SU-DHL-6 (cell line): ENCODE measurements around the gene SEMG1.

Source experiments
- H2AFZ ChIP-seq: fragments of 200-600 bp; sonication (generic); 2 replicates; pipeline ENCODE4 v1.6.1; 2014; ENCODE audit warnings: low read depth, mild to moderate bottlenecking, moderate library complexity, mixed read lengths, antibody characterized with exemption, low read length; ENCODE audit not compliant: severe bottlenecking
- H3F3A ChIP-seq: fragments of 200-600 bp; shearing (Covaris generic); 2 replicates; pipeline ENCODE4 v1.6.0; 2016; ENCODE audit warnings: antibody characterized with exemption, mild to moderate bottlenecking; ENCODE audit not compliant: insufficient read depth
- H3K27ac ChIP-seq: fragments of 200-600 bp; sonication (generic); 2 replicates; pipeline ENCODE4 v1.5.1; 2016; ENCODE audit warnings: low read depth, mild to moderate bottlenecking, low read length, moderate library complexity, mixed read lengths
- H3K27me3 ChIP-seq: fragments of 200-600 bp; sonication (generic), shearing (Covaris generic); 2 replicates; pipeline ENCODE4 v1.6.0; 2014; ENCODE audit warnings: mild to moderate bottlenecking, low read length
- H3K36me3 ChIP-seq: fragments of 200-600 bp; sonication (generic); 2 replicates; pipeline ENCODE4 v1.6.1; 2014; ENCODE audit warnings: mild to moderate bottlenecking, low read length, mixed read lengths
- H3K4me2 ChIP-seq: fragments of 300-600, 200-600 bp; shearing (Covaris generic), sonication (generic); 2 replicates; pipeline ENCODE4 v1.6.0; 2014; ENCODE audit warnings: low read length, low read depth, mild to moderate bottlenecking; ENCODE audit not compliant: poor library complexity, severe bottlenecking
- H3K4me3 ChIP-seq: fragments of 200-600 bp; sonication (generic); 2 replicates; pipeline ENCODE4 v1.5.1; 2014; ENCODE audit warnings: antibody characterized with exemption, low read length, mild to moderate bottlenecking, mixed read lengths; ENCODE audit not compliant: insufficient read depth, poor library complexity, severe bottlenecking
- H3K79me2 ChIP-seq: fragments of 200-600 bp; sonication (generic); 2 replicates; pipeline ENCODE4 v1.6.1; 2014; ENCODE audit warnings: mild to moderate bottlenecking, low read length, moderate library complexity; ENCODE audit not compliant: insufficient read depth
- H3K9ac ChIP-seq: fragments of 200-600 bp; sonication (generic); 2 replicates; pipeline ENCODE4 v1.7.0; 2014; ENCODE audit warnings: mild to moderate bottlenecking, low read length
- H3K9me2 ChIP-seq: fragments of 200-600 bp; sonication (generic); replicated peaks from 2 replicates; pipeline ENCODE4 v1.6.1; 2014; ENCODE audit warnings: low read length; ENCODE audit not compliant: insufficient read depth
- H3K9me3 ChIP-seq: fragments of 200-600 bp; sonication (generic); 2 replicates; pipeline ENCODE4 v1.6.1; 2014; ENCODE audit warnings: low read length, mixed read lengths; ENCODE audit not compliant: insufficient read depth
- H4K20me1 ChIP-seq: fragments of 200-600 bp; sonication (generic); 2 replicates; pipeline ENCODE4 v1.6.1; 2014; ENCODE audit warnings: low read depth, mild to moderate bottlenecking, antibody characterized with exemption, low read length, moderate library complexity, mixed read lengths
- CTCF ChIP-seq: fragments of 200-600 bp; sonication (generic); IDR thresholded peaks from one replicate; pipeline ENCODE4 v1.5.1; 2017; ENCODE audit warnings: antibody characterized with exemption, mild to moderate bottlenecking, low read length, moderate library complexity; ENCODE audit not compliant: insufficient read depth, poor library complexity, severe bottlenecking
- EZH2phosphoT487 ChIP-seq: fragments of 200-600 bp; sonication (generic), shearing (Covaris generic); conservative IDR thresholded peaks from 2 replicates; pipeline ENCODE4 v1.6.1; 2018; ENCODE audit warnings: mild to moderate bottlenecking, antibody characterized with exemption, low read length, moderate library complexity, mixed read lengths

SEMG1 gene

DNA sequence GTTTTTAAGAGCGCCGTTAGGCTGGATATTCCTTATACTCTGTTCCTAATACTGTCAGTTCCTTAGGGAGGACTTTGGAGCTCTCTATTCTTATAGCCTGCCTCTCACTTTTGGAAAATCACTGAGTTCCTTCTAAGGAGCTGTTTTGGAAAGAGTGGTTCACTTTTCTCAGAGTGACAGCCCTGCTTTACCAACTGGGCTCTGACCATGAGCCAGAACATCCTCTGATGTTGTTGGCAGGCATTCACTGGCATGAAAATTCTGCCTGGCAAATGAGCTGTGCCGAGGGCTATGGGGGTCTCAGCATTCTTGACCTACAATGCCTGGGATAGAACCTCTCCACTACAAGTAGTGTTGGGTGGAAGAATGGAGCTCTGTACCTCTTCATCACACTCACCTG lies 14.9 kb upstream of the SEMG1 start:
- H4K20me1 ChIP-seq: no peaks in the 10 kb centered on the region
- H3K4me2 ChIP-seq: no peak overlapping the region
- H3K27me3 ChIP-seq: no peaks in the 10 kb centered on the region
- H3K9me2 ChIP-seq: no peaks in the 10 kb centered on the region
- TF ChIP-seq CTCF (no peak), EZH2phosphoT487 (no peak)
- H2AFZ ChIP-seq: no peak overlapping the region
- H3K9ac ChIP-seq: no peak overlapping the region
- H3K4me3 ChIP-seq: no peak overlapping the region
- H3K36me3 ChIP-seq: no peaks in the 10 kb centered on the region
- no peaks in the 10 kb centered on the region for H3K79me2 ChIP-seq
- H3K9me3 ChIP-seq: no peaks in the 10 kb centered on the region
- H3F3A ChIP-seq: no peaks in the 10 kb centered on the region
- no peak overlapping the region for H3K27ac ChIP-seq

- Histone ChIP-seq H3K27ac (no peak overlapping the region), H3K9me3 (no peaks in the 10 kb centered on the region), H3F3A (no peaks in the 10 kb centered on the region), H3K4me3 (no peak overlapping the region), H2AFZ (no peak overlapping the region), H3K9me2 (no peaks in the 10 kb centered on the region), H4K20me1 (no peaks in the 10 kb centered on the region), H3K27me3 (no peaks in the 10 kb centered on the region), H3K4me2 (no peak overlapping the region), H3K9ac (no peak overlapping the region), H3K79me2 (no peaks in the 10 kb centered on the region), H3K36me3 (no peaks in the 10 kb centered on the region)
- TF ChIP-seq EZH2phosphoT487 (no peak), CTCF (no peak)
Observed at GRCh38 chr20:45193331-45193730, 13.5 kb upstream of the SEMG1 start.

GRCh38 chr20:45209924-45210323 lies 3.1 kb downstream of the SEMG1 start:
- H3K4me3 ChIP-seq: no peak overlapping the region
- no peaks in the 10 kb centered on the region for H3K9me2 ChIP-seq
- no peaks in the 10 kb centered on the region for H3F3A ChIP-seq
- no peaks in the 10 kb centered on the region for H3K36me3 ChIP-seq
- H3K27ac ChIP-seq: no peak overlapping the region
- H3K9me3 ChIP-seq: 0 out of 2 replicates have a peak, but pooled peaks cover 4% of the 10 kb centered on the region
- no peak overlapping the region for H3K9ac ChIP-seq
- no peak for TF ChIP-seq CTCF
- TF ChIP-seq EZH2phosphoT487: no peak
- no peaks in the 10 kb centered on the region for H3K79me2 ChIP-seq
- H4K20me1 ChIP-seq: no peaks in the 10 kb centered on the region
- no peaks in the 10 kb centered on the region for H3K27me3 ChIP-seq
- no peak overlapping the region for H3K4me2 ChIP-seq
- H2AFZ ChIP-seq: no peak overlapping the region
